GM12878 (cell line): Measurements from ENCODE around the gene PDZD2. TPM values are rescaled to one million over a fixed set of nuclear protein-coding genes. Genes with fewer than 3 reads are reported as not detected.

ENCODE experiments used
- ATAC-seq: fragments of 200-7000 bp; cut with Tn5 transposase; 3 replicates; pipeline ENCODE4 v1.9.1; 2020; ENCODE audit warnings: mild to moderate bottlenecking, moderate library complexity
- BruUV-seq: library from RNA; stranded (reverse); fragments of 400-500 nt; replicated peaks from 2 replicates; lab custom pipeline; 2021; lab: Mats Ljungman, UMichigan
- CTCF ChIA-PET: fragments of 300-600 bp; sonication (Branson Sonifier 250); formaldehyde crosslinking; extraction: SDS; loops from one replicate; lab custom pipeline; 2021; ENCODE audit warnings: inconsistent platforms; lab: Yijun Ruan, JAX
- POLR2A ChIA-PET: fragments of 350-600 bp; formaldehyde crosslinking; extraction: SDS; loops from one replicate; lab custom pipeline; 2021; ENCODE audit warnings: inconsistent platforms; lab: Charles Lee
- RAD21 ChIA-PET: fragments of 300-600 bp; sonication (Branson Sonifier 250); formaldehyde crosslinking; loops from one replicate; lab custom pipeline; 2023; ENCODE audit warnings: antibody characterized with exemption; ENCODE audit not compliant: unreplicated experiment; lab: Charles Lee
- SMC1A ChIA-PET: fragments of 300-600 bp; sonication (Branson Sonifier 250); formaldehyde crosslinking; loops from one replicate; lab custom pipeline; 2023; ENCODE audit not compliant: unreplicated experiment, uncharacterized antibody; lab: Charles Lee
- DNase-seq: peaks from one replicate; pipeline ENCODE4 v3.0.0-alpha.2; 2011; ENCODE audit warnings: low read depth, low spot score
- FAIRE-seq: peaks from 3 replicates; lab custom pipeline; 2011; peaks lifted over from hg19 to GRCh38; lab: Jason Lieb, UNC
- H2AFZ ChIP-seq: 2 replicates; pipeline ENCODE4 v1.6.0; 2011; ENCODE audit warnings: low read depth, low read length, control low read depth; ENCODE audit not compliant: control insufficient read depth
- H3K27ac ChIP-seq: 2 replicates; pipeline ENCODE4 v1.5.1; 2011; ENCODE audit warnings: control low read depth; ENCODE audit not compliant: control insufficient read depth, insufficient read depth
- H3K27me3 ChIP-seq, 2 experiments: replicated peaks in 1 of 2; 2 replicates each; pipeline versions ENCODE4 v1.6.0 to v1.6.1; 2011; ENCODE audit warnings: low read length in 1 of 2; ENCODE audit not compliant: control insufficient read depth in 2 of 2, insufficient read depth in 2 of 2
- H3K36me3 ChIP-seq, 2 experiments: 2 replicates each; pipeline ENCODE4 v1.5.1; 2011; ENCODE audit warnings: low read length in 1 of 2; ENCODE audit not compliant: control insufficient read depth in 2 of 2, insufficient read depth in 2 of 2
- H3K4me1 ChIP-seq: 2 replicates; pipeline ENCODE4 v1.6.1; 2011; ENCODE audit warnings: mild to moderate bottlenecking, low read length, moderate library complexity, mixed read lengths; ENCODE audit not compliant: control insufficient read depth, insufficient read depth
- H3K4me2 ChIP-seq: 2 replicates; pipeline ENCODE4 v1.6.0; 2011; ENCODE audit warnings: control low read depth; ENCODE audit not compliant: control insufficient read depth, insufficient read depth
- H3K4me3 ChIP-seq: fragments of 200-600 bp; sonication (generic); 2 replicates; pipeline ENCODE4 v1.5.1; 2016
- H3K79me2 ChIP-seq: 2 replicates; pipeline ENCODE4 v1.6.0; 2011; ENCODE audit warnings: low read length; ENCODE audit not compliant: control insufficient read depth, insufficient read depth
- H3K9ac ChIP-seq: 2 replicates; pipeline ENCODE4 v1.8.0; 2011; ENCODE audit warnings: low read length, control low read depth, mixed read lengths; ENCODE audit not compliant: control insufficient read depth, insufficient read depth
- H3K9me3 ChIP-seq: replicated peaks from 3 replicates; pipeline ENCODE4 v1.5.1; 2011; ENCODE audit warnings: mild to moderate bottlenecking, low read length; ENCODE audit not compliant: control insufficient read depth, insufficient read depth
- H4K20me1 ChIP-seq: 2 replicates; pipeline ENCODE4 v1.6.0; 2011; ENCODE audit not compliant: control insufficient read depth, insufficient read depth
- NRF1 ChIP-seq: conservative IDR thresholded peaks from 2 replicates; pipeline ENCODE4 v1.6.1; 2011; ENCODE audit warnings: mild to moderate bottlenecking, low read depth, low read length, improper control_type of control experiment
- PML ChIP-seq: IDR thresholded peaks from 2 replicates; pipeline ENCODE4 v1.6.1; 2012; ENCODE audit warnings: low read length, inconsistent platforms
- SREBF2 ChIP-seq: IDR thresholded peaks from 2 replicates; pipeline ENCODE4 v1.6.1; 2012; ENCODE audit warnings: mild to moderate bottlenecking, low read length
- USF2 ChIP-seq: IDR thresholded peaks from 2 replicates; pipeline ENCODE4 v1.6.1; 2011; ENCODE audit warnings: low read depth, low read length, improper control_type of control experiment, borderline replicate concordance
- WGBS: methylation state at CpG from one replicate; pipeline ENCODE4 v1.1.6; 2016; ENCODE audit warnings: low lambda C conversion rate; ENCODE audit not compliant: insufficient replicate concordance, insufficient coverage; ENCODE audit errors: missing lambda C conversion rate; 5-methylcytosine and 5-hydroxymethylcytosine counted together
- in situ Hi-C: fragments of 300-500 bp; cut with MboI; formaldehyde crosslinking; loops from 9 replicates; pipeline ENCODE4 v1.14.3; 2018; ENCODE audit warnings: mixed read lengths
- intact Hi-C: fragments of 100-400 bp; cut with micrococcal nuclease; formaldehyde crosslinking; loops from one replicate; pipeline ENCODE4 v1.14.2; 2022; ENCODE audit not compliant: unreplicated experiment
- polyA plus RNA-seq, 11 experiments: library from polyadenylated mRNA; depleted of rRNA in 4 of 11; unstranded in 6 of 11; stranded (reverse) in 5 of 11; fragments of >200 nt; fragmentation: Nextera tagmentation in 4 of 11; fragmentation: Illumina TruSeq in 1 of 11; extraction: Ambion mirVana in 4 of 11; extraction: Trizol in 1 of 11; gene quantifications; 1 replicate in 1 of 11; 2 replicates in 10 of 11; pipeline versions ENCODE4 v1.2.1 to v1.2.3, GENCODE V29; 2011 to 2016; ENCODE audit warnings: inconsistent platforms in 2 of 11, missing spikeins in 2 of 11, low read depth in 1 of 11
- total RNA-seq, 4 experiments: library from RNA; depleted of rRNA in 3 of 4; stranded (reverse); fragments of >200 nt in 3 of 4; fragmentation: Illumina TruSeq in 1 of 4; extraction: Trizol in 1 of 4; gene quantifications; 2 replicates each; pipeline versions ENCODE4 v1.2.1 to v1.2.3, GENCODE V29; 2013 to 2021

Gene PDZD2
- total and polyA plus RNA-seq, 10 of the 15 experiments (the other 5 are each of a cell fraction or from before 2014, with no cell fraction given): 0.01 to 0.58 (median 0.29) TPM; not detected in 3

- no peak for TF ChIP-seq USF2
- no peak for TF ChIP-seq NRF1
- no peak for TF ChIP-seq SREBF2
These were observed 408.1 kb downstream of the PDZD2 start (continued) for GRCh38 chr5:32047056-32047455.

GRCh38 chr5:32051796-32052195 is 412.9 kb downstream of the PDZD2 start:
- Histone ChIP-seq H3K79me2 (no peaks in the 10 kb centered on the region), H3K9me3 (no peaks in the 10 kb centered on the region), H3K36me3 (no peaks in the 10 kb centered on the region), H3K27me3 (no peaks in the 10 kb centered on the region), H3K4me3 (no peak overlapping the region), H3K4me1 (no peaks in the 10 kb centered on the region), H3K9ac (no peak overlapping the region), H2AFZ (no peak overlapping the region), H4K20me1 (no peaks in the 10 kb centered on the region), H3K4me2 (no peak overlapping the region), H3K27ac (no peak overlapping the region)
- ChIA-PET CTCF (no interaction called here), RAD21 (no interaction called here), POLR2A (no interaction called here), SMC1A (no interaction called here)
- intact Hi-C loops: no loop called here
- no peak for ATAC-seq
- BruUV-seq: no TSS peak
- TF ChIP-seq PML: no peak
- in situ Hi-C loops: no loop called here
- WGBS: 41% methylated on average over 5 of the region's 5 CpGs
- no peak for DNase-seq
- no peak for FAIRE-seq
